ENCODE results near the gene NEURL3. TPM values are rescaled to one million over a fixed set of nuclear protein-coding genes. Genes with fewer than 3 reads are reported as not detected.
"Not testable (repeated sequence)": the region's sequence is repeated elsewhere in the genome, so short reads cannot be mapped to it uniquely, and the experiment has no call there.

Gene NEURL3
- total and polyA plus RNA-seq, 2 donors (not counting 1 experiment from before 2014, with no cell fraction given): not detected

DNA sequence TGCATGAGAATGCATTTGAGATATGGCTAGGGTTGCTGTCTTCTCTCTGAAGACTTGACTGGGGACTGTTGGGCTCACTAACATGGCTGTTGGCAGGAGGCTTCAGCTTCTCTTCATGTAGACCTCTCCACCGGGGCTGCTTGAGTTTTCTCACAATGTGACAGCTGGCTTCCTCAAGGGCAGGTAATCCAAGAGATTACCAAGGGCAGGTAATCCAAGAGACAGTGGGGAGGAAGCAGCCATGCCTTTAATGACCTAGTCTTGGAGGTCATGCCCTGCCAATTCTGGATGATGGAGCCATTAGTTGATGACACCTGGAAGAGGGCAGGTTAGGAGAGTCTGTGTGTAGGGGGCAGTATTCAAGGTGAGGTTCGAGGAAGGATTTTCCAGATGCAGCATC is 40.5 kb downstream of the NEURL3 start:
- H3K4me2 ChIP-seq (ENCODE audit: extremely low read depth, insufficient read depth, low read length): no peak overlapping the region
- no peaks in the 10 kb centered on the region for H3K79me2 ChIP-seq (ENCODE audit: control insufficient read depth, insufficient read depth, low read length)
- H3K9ac ChIP-seq (ENCODE audit: insufficient read depth, low read length): no peak overlapping the region
- no peak overlapping the region for H3K27ac ChIP-seq (ENCODE audit: insufficient read depth, low read length)
- H3K4me3 ChIP-seq (replicated peaks in 1 of 4; ENCODE audit: control extremely low read depth in 1 of 4, insufficient read depth in 1 of 4, low read depth in 3 of 4, low read length in 4 of 4): no peak overlapping the region
- H3K36me3 ChIP-seq (ENCODE audit: control insufficient read depth, insufficient read depth, low read length): no peaks in the 10 kb centered on the region
- H3K9me3 ChIP-seq (ENCODE audit: control insufficient read depth, insufficient read depth, low read depth, low read length): no peaks in the 10 kb centered on the region
- no peaks in the 10 kb centered on the region for H3K27me3 ChIP-seq (ENCODE audit: control insufficient read depth, insufficient read depth, low read length)
- no peak overlapping the region for H2AFZ ChIP-seq (ENCODE audit: low read length)
- H3K4me1 ChIP-seq (ENCODE audit: control insufficient read depth, extremely low read depth, insufficient read depth, low read length): no peaks in the 10 kb centered on the region
- TF ChIP-seq CTCF (conservative IDR thresholded peaks at IDR 0.05 in 1 of 2, IDR thresholded peaks at IDR 0.05 in 1 of 2; ENCODE audit: low read depth in 1 of 2, low read length in 2 of 2): no peak
- no peak for TF ChIP-seq EZH2 (IDR thresholded peaks at IDR 0.05; ENCODE audit: low read length, missing control alignments)
- no peaks in the 10 kb centered on the region for H4K20me1 ChIP-seq (ENCODE audit: control insufficient read depth, extremely low read depth, insufficient read depth, low read length)
- no peak for DNase-seq (ENCODE audit: low read depth in 2 of 2)

GRCh38 chr2:96464061-96464460 is 41.1 kb downstream of the NEURL3 start:
- H3K9me3 ChIP-seq (ENCODE audit: control insufficient read depth, insufficient read depth, low read depth, low read length): no peaks in the 10 kb centered on the region
- no peak overlapping the region for H2AFZ ChIP-seq (ENCODE audit: low read length)
- no peak overlapping the region for H3K9ac ChIP-seq (ENCODE audit: insufficient read depth, low read length)
- TF ChIP-seq EZH2 (IDR thresholded peaks at IDR 0.05; ENCODE audit: low read length, missing control alignments) (no peak), CTCF (conservative IDR thresholded peaks at IDR 0.05 in 1 of 2, IDR thresholded peaks at IDR 0.05 in 1 of 2; ENCODE audit: low read depth in 1 of 2, low read length in 2 of 2) (no peak)
- H3K4me2 ChIP-seq (ENCODE audit: extremely low read depth, insufficient read depth, low read length): no peak overlapping the region
- H3K36me3 ChIP-seq (ENCODE audit: control insufficient read depth, insufficient read depth, low read length): no peaks in the 10 kb centered on the region
- no peaks in the 10 kb centered on the region for H4K20me1 ChIP-seq (ENCODE audit: control insufficient read depth, extremely low read depth, insufficient read depth, low read length)
- DNase-seq (ENCODE audit: low read depth in 2 of 2): no peak
- H3K4me3 ChIP-seq (replicated peaks in 1 of 4; ENCODE audit: control extremely low read depth in 1 of 4, insufficient read depth in 1 of 4, low read depth in 3 of 4, low read length in 4 of 4): no peak overlapping the region
- H3K27ac ChIP-seq (ENCODE audit: insufficient read depth, low read length): no peak overlapping the region
- no peaks in the 10 kb centered on the region for H3K27me3 ChIP-seq (ENCODE audit: control insufficient read depth, insufficient read depth, low read length)
- no peaks in the 10 kb centered on the region for H3K79me2 ChIP-seq (ENCODE audit: control insufficient read depth, insufficient read depth, low read length)
- no peaks in the 10 kb centered on the region for H3K4me1 ChIP-seq (ENCODE audit: control insufficient read depth, extremely low read depth, insufficient read depth, low read length)

DNA sequence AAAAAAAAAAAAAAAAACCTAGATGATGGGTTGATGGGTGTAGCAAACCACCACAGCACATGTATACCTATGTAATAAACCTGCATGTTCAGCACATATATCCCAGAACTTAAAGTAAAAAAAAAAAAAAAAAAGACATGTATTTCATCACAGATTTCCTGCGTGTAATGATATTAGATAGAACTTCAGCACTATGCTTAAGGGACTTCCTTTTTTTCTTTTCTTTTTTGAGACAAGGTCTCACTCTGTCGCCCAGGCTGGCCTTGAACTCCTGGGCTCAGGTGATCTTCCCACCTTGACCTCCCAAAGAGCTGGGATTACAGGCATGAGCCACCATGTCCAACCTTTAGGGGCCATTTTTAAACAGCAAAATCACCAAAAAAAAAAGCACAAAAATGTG is 42.0 kb downstream of the NEURL3 start:
- Histone ChIP-seq H3K4me3 (replicated peaks in 1 of 4; ENCODE audit: control extremely low read depth in 1 of 4, insufficient read depth in 1 of 4, low read depth in 3 of 4, low read length in 4 of 4) (no peak overlapping the region), H4K20me1 (ENCODE audit: control insufficient read depth, extremely low read depth, insufficient read depth, low read length) (no peaks in the 10 kb centered on the region), H3K4me1 (ENCODE audit: control insufficient read depth, extremely low read depth, insufficient read depth, low read length) (no peaks in the 10 kb centered on the region), H3K79me2 (ENCODE audit: control insufficient read depth, insufficient read depth, low read length) (no peaks in the 10 kb centered on the region), H3K4me2 (ENCODE audit: extremely low read depth, insufficient read depth, low read length) (no peak overlapping the region), H3K9ac (ENCODE audit: insufficient read depth, low read length) (no peak overlapping the region), H3K9me3 (ENCODE audit: control insufficient read depth, insufficient read depth, low read depth, low read length) (no peaks in the 10 kb centered on the region), H2AFZ (ENCODE audit: low read length) (no peak overlapping the region), H3K27me3 (ENCODE audit: control insufficient read depth, insufficient read depth, low read length) (no peaks in the 10 kb centered on the region), H3K36me3 (ENCODE audit: control insufficient read depth, insufficient read depth, low read length) (no peaks in the 10 kb centered on the region), H3K27ac (ENCODE audit: insufficient read depth, low read length) (no peak overlapping the region)
- TF ChIP-seq CTCF (conservative IDR thresholded peaks at IDR 0.05 in 1 of 2, IDR thresholded peaks at IDR 0.05 in 1 of 2; ENCODE audit: low read depth in 1 of 2, low read length in 2 of 2): no peak
- no peak for TF ChIP-seq EZH2 (IDR thresholded peaks at IDR 0.05; ENCODE audit: low read length, missing control alignments)
- DNase-seq (ENCODE audit: low read depth in 2 of 2): no peak

- not testable (repeated sequence) for H3K27ac ChIP-seq (ENCODE audit: insufficient read depth, low read length); H3K27me3 ChIP-seq (ENCODE audit: control insufficient read depth, insufficient read depth, low read length); H3K4me3 ChIP-seq (replicated peaks in 1 of 4; ENCODE audit: control extremely low read depth in 1 of 4, insufficient read depth in 1 of 4, low read depth in 3 of 4, low read length in 4 of 4); H3K4me1 ChIP-seq (ENCODE audit: control insufficient read depth, extremely low read depth, insufficient read depth, low read length); H3K36me3 ChIP-seq (ENCODE audit: control insufficient read depth, insufficient read depth, low read length); H3K9ac ChIP-seq (ENCODE audit: insufficient read depth, low read length); H4K20me1 ChIP-seq (ENCODE audit: control insufficient read depth, extremely low read depth, insufficient read depth, low read length); H3K79me2 ChIP-seq (ENCODE audit: control insufficient read depth, insufficient read depth, low read length); H3K4me2 ChIP-seq (ENCODE audit: extremely low read depth, insufficient read depth, low read length); DNase-seq (ENCODE audit: low read depth in 2 of 2); H3K9me3 ChIP-seq (ENCODE audit: control insufficient read depth, insufficient read depth, low read depth, low read length); H2AFZ ChIP-seq (ENCODE audit: low read length)
Measured at GRCh38 chr2:96461616-96462015, 43.5 kb downstream of the NEURL3 start.
